ENCODE measurements around the gene GEMIN5.

Gene GEMIN5

GRCh38 chr5:154849791-154850201 is 88.2 kb downstream of the GEMIN5 start:
- DNase-seq = no peak
- Histone ChIP-seq H3K36me3 (no peaks in the 10 kb centered on the region), H3K27me3 (no peaks in the 10 kb centered on the region), H3K9me3 (no peaks in the 10 kb centered on the region), H3K4me3 (ENCODE audit: low read depth, low read length) (peak overlapping the region; percentile 64), H3K4me1 (peaks cover 13% of the 10 kb centered on the region)
- TF ChIP-seq CTCF (IDR thresholded peaks at IDR 0.05; ENCODE audit: low read depth, low read length) = no peak

- H3K9me3 ChIP-seq = no peaks in the 10 kb centered on the region
- H3K4me3 ChIP-seq (ENCODE audit: low read depth, low read length) = peak overlapping the region; percentile 64
- peaks cover 17% of the 10 kb centered on the region for H3K4me1 ChIP-seq
- no peaks in the 10 kb centered on the region for H3K27me3 ChIP-seq
- no peak for DNase-seq
- H3K36me3 ChIP-seq = no peaks in the 10 kb centered on the region
- no peak for TF ChIP-seq CTCF (IDR thresholded peaks at IDR 0.05; ENCODE audit: low read depth, low read length)
These were observed 88.7 kb downstream of the GEMIN5 start for GRCh38 chr5:154849264-154849785.

GRCh38 chr5:154844809-154845208 is 93.2 kb downstream of the GEMIN5 start:
- H3K9me3 ChIP-seq = no peaks in the 10 kb centered on the region
- H3K4me3 ChIP-seq (ENCODE audit: low read depth, low read length) = peak overlapping the region; percentile 1; the same call in 1 of the 2 replicates
- no peaks in the 10 kb centered on the region for H3K27me3 ChIP-seq
- no peaks in the 10 kb centered on the region for H3K36me3 ChIP-seq
- H3K4me1 ChIP-seq = peaks cover 15% of the 10 kb centered on the region
- peak; percentile 31 for DNase-seq
- no peak for TF ChIP-seq CTCF (IDR thresholded peaks at IDR 0.05; ENCODE audit: low read depth, low read length)

GRCh38 chr5:154842689-154843530 is 95.1 kb downstream of the GEMIN5 start:
- TF ChIP-seq CTCF (IDR thresholded peaks at IDR 0.05; ENCODE audit: low read depth, low read length) = no peak
- no peak for DNase-seq
- Histone ChIP-seq H3K4me1 (peaks cover 5% of the 10 kb centered on the region; the same call in 1 of the 2 replicates), H3K4me3 (ENCODE audit: low read depth, low read length) (no peak overlapping the region), H3K9me3 (no peaks in the 10 kb centered on the region), H3K27me3 (no peaks in the 10 kb centered on the region), H3K36me3 (no peaks in the 10 kb centered on the region)

GRCh38 chr5:154841273-154841661 is 96.7 kb downstream of the GEMIN5 start:
- no peak overlapping the region for H3K4me3 ChIP-seq (ENCODE audit: low read depth, low read length)
- H3K9me3 ChIP-seq = no peaks in the 10 kb centered on the region
- TF ChIP-seq CTCF (IDR thresholded peaks at IDR 0.05; ENCODE audit: low read depth, low read length) = no peak
- no peak for DNase-seq
- H3K27me3 ChIP-seq = no peaks in the 10 kb centered on the region
- H3K36me3 ChIP-seq = no peaks in the 10 kb centered on the region
- H3K4me1 ChIP-seq = peaks cover 6% of the 10 kb centered on the region

Data from BE2C (cell line).